Airway epithelial cell (primary cell): Measurements from ENCODE around the gene MEIG1. TPM values are rescaled to one million over a fixed set of nuclear protein-coding genes. Genes with fewer than 3 reads are reported as not detected.

ENCODE experiments used
- total RNA-seq: library from RNA; depleted of rRNA; stranded (reverse); fragments of >200 nt; gene quantifications from 2 replicates; pipeline ENCODE4 v1.2.3, GENCODE V29; 2015

Gene MEIG1
- total RNA-seq: not detected in 2 replicates

GRCh38 chr10:14959221-14960057 is at the start of gene MEIG1:
MEIG1 (plus strand) TSS chr10:14959388; CDS start chr10:14966469, 7,081 bp downstream.

GRCh38 chr10:14954001-14954770 is 5.0 kb upstream of the MEIG1 start, which contains the start of gene DCLRE1C:
DCLRE1C (minus strand) TSS chr10:14954096; CDS start chr10:14954010, 86 bp downstream.

Other genes with a start within 250 kb of the MEIG1 start
- 7.1 and 8.5 TPM in 2 replicates for gene FAM107B, start 184.5 kb upstream of the MEIG1 start, total RNA-seq
- gene CDNF, start 121.4 kb upstream of the MEIG1 start, total RNA-seq: 0.21 TPM in 1 of 2 replicates, not detected in the other
- 14.2 and 20.8 TPM in 2 replicates for gene HSPA14, start 121.1 kb upstream of the MEIG1 start, total RNA-seq
- gene MSANTD7, start 121.1 kb upstream of the MEIG1 start, total RNA-seq: 7.0 and 12.6 TPM in 2 replicates
- gene SUV39H2, start 80.5 kb upstream of the MEIG1 start, total RNA-seq: 13.5 and 16.1 TPM in 2 replicates
- gene DCLRE1C, start 5.3 kb upstream of the MEIG1 start, total RNA-seq: 7.4 and 7.6 TPM in 2 replicates
- gene OLAH, start 84.6 kb downstream of the MEIG1 start, total RNA-seq: 0.09 TPM in 1 of 2 replicates, not detected in the other
- gene ACBD7, start 129.4 kb downstream of the MEIG1 start, total RNA-seq: 0.28 and 0.74 TPM in 2 replicates
- 13.1 and 20.0 TPM in 2 replicates for gene RPP38, start 138.0 kb downstream of the MEIG1 start, total RNA-seq
- gene NMT2, start 209.3 kb downstream of the MEIG1 start, total RNA-seq: 9.4 and 11.4 TPM in 2 replicates